C4-2B (cell line): ENCODE results near the gene RFT1.

ENCODE experiments used
- H3K27ac ChIP-seq: fragments of 450-650 bp; 2 replicates; pipeline ENCODE4 v1.5.1; 2017
- ZFX ChIP-seq: fragments of 450-650 bp; IDR thresholded peaks from 2 replicates; pipeline ENCODE4 v1.6.1; 2017
- TF ChIP-seq, protein P1 (sequence below): fragments of 450-650 bp; conservative IDR thresholded peaks from 2 replicates; pipeline ENCODE4 v1.5.1; 2017; ENCODE audit warnings: mild to moderate bottlenecking

Gene RFT1

DNA sequence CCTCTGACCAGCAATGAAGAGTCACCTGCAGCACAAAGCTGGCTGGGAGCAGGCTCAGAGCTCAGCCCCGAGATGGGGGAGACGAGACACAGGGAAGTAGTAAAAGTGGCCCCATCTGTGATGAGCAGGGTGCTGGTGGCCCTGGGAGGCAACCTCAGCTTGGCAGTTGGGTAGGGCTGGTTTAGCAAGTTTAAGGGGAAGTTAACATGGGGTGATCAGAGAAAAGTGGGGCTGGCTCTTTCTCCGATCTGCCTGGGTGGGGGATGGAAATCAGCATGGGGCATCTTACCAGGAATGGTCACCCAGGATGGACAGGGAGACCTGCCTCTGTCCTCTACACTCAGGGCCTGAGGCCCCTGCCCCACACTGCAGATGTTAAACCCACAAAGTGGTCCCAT lies 54.5 kb downstream of the RFT1 start:
- H3K27ac ChIP-seq = no peak overlapping the region; the same call in 1 of the 2 replicates
- TF ChIP-seq ZFX = no peak
- TF ChIP-seq, protein P1, sequence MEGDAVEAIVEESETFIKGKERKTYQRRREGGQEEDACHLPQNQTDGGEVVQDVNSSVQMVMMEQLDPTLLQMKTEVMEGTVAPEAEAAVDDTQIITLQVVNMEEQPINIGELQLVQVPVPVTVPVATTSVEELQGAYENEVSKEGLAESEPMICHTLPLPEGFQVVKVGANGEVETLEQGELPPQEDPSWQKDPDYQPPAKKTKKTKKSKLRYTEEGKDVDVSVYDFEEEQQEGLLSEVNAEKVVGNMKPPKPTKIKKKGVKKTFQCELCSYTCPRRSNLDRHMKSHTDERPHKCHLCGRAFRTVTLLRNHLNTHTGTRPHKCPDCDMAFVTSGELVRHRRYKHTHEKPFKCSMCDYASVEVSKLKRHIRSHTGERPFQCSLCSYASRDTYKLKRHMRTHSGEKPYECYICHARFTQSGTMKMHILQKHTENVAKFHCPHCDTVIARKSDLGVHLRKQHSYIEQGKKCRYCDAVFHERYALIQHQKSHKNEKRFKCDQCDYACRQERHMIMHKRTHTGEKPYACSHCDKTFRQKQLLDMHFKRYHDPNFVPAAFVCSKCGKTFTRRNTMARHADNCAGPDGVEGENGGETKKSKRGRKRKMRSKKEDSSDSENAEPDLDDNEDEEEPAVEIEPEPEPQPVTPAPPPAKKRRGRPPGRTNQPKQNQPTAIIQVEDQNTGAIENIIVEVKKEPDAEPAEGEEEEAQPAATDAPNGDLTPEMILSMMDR = no peak

DNA sequence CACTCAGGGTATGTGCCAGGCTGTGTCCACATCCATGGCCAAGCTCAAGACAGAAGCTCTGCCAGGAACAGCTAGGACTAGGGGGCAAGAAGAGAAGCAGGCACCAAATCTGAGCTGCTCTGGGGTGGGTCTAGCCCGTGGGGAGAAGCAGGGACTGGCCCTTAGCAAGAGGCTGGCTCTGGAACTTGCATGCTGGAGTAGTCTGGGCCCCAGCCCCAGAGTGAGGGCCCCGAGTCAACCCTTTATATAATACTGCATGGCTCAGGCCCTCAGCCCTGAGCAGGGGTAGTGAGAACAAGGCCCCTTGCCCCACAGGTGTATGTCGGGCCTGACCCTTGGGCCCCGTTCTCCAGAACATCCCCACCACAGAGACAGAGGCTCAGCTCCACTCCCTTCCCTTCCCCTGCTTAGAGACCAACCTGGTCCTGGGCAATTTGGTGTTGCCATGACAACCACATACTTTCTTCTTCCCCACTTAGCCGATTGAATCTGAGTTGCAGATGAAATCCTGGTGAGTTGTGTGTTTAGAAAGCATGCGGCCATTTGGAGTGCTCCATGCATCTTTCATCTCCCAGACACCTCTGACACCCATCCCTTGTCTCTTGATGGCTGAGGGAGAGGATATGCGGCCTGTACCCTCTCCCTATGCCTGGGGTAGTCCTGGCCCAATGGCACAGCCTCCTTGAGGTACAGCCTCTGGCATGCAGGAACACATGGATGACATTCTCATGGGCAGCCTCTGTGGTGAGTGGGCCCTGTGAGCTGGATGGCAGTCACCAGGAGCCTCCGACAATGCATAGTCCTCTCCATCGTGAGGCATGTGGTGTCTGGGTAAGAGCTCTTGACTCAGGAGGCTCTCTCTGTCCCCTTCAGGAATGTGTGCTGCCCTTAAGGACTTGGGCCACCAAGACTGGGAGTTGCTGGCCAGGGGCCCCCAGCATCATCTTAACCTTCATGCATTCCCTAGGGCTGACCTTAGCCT lies 55.2 kb downstream of the RFT1 start:
- H3K27ac ChIP-seq = no peak overlapping the region
- TF ChIP-seq ZFX = no peak
- TF ChIP-seq, protein P1 = no peak

DNA sequence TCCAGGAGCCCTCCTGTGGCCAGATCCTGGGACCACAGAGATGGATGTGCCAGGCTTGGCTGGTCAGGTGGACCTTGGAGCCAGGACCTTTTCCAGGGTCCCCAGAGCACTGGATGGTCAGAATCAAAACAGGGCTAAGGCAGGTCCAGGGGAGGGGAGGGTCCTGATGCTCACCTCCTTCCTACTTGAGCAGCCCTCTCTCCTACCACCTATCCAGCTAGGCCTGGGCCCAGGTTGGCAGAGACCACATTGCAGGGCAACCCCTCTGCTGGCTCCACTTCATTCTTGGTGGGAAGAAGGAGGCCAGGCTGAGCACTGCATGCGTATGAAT lies 55.9 kb downstream of the RFT1 start:
- H3K27ac ChIP-seq = no peak overlapping the region
- no peak for TF ChIP-seq ZFX
- TF ChIP-seq, protein P1 = no peak

DNA sequence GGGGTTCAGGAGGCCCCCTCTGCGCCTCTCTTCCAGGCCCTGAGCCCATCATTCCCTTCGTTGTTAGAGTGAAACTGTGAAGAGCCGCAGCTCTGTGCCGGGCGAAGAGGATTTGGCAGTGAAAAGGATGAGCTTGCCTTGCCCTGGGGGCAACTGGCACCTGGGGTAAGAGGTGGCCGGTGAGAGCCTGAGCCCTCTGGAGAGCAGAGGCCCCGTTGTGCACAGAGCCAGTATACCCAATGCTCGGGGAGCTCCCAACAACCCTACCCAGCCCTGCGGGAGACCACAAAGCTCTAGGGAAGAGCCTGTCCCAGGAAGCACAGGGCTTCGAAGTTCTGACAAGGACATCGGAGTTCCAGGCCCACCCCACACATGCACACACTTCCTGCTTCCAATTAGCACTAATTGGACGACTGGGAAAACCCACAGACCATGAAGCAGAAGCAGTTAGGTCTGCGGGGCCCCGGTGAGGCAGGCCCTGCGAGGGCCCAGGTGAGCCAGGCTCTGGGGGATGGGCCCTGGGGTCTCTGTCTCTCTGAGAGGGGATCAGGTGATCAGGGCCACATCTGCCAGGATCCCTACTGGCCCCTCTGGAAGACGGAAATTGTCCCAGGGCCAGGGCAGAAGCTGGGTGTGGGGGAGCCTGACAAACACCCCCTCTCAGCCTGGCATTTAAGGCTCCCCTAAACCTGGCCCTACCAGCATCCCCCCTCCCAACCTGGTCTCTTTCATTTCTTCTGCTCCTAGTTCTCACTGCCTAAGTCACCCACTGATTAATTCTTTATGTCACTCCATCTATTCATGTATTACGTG lies 56.5 kb downstream of the RFT1 start:
- TF ChIP-seq, protein P1 = no peak
- H3K27ac ChIP-seq = no peak overlapping the region

DNA sequence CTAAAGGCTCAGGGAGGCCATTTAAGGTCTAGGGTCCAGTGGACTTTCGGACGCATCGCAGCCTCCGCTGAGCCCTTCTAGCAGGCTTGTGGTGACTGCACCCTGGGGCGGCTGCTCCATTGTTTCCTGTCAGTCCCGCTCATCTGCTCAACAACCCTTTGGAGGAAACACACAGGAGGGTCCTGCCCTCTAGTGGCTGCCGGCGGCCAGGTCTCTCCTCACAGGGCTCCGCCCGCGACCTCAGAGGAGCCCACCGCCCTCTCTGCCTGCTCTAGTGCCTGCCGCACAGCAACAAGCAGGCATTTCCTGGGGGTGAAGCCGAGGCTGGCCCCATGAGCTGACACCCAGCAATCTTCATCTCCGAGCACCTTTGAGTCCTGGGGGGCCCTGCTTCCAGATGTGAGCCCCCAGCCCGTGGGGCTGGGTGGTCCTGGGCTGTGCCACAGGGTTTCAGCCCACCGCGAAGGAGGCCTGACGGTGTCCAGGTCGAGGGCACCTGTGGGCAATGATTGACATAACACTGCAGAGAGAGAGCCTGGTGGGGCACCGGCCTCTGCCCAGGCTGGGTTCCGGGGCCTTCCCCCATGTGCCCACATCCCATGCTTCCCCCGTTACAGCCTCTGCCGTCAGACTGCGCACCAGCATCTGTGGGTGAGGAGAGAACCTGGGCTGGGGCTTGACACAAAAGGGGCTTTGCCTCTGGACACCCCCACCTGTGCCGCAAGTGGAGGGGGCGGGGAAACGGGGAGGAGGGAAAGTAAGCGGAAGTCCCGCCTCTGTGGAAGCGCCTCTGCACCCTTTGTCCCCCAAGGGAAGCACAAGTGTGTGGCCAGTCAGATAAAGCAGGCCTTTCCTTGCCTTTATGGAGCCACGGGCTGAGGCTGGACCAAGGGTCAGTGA lies 57.3 kb downstream of the RFT1 start:
- TF ChIP-seq, protein P1 = peak; percentile 93
- TF ChIP-seq ZFX = no peak
- peak overlapping the region; percentile 4; the same call in 1 of the 2 replicates for H3K27ac ChIP-seq

DNA sequence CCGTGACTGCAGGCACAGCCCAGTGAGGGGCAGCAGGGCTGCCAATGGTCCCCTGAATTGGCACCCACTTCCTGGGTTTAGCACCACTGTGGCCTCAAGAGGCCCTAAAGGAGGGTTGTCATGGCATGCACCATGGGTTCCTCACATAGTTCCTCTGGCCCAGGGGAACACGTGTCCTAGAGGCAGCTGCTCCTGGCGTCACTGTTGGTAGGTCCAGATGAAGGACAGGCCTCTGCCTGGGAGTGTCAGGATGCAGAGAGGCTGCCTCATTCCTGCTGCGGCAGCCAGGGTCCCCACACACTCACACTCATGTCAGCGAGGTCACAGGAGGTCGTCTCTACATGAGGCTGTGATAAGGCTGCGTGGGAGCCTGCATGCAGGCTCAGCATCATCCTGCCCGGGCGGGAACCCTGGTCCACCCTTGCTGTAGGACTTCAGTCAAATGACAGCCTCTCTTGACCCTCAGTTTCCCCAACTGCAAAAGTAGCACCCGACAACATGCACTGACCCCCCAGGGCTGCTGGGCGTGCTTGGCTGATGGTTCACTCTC lies 58.3 kb downstream of the RFT1 start:
- H3K27ac ChIP-seq = no peak overlapping the region; the same call in 1 of the 2 replicates
- no peak for TF ChIP-seq ZFX
- TF ChIP-seq, protein P1 = no peak
